K562 (cell line): Measurements from ENCODE around the gene MOK. TPM values are rescaled to one million over a fixed set of nuclear protein-coding genes. Genes with fewer than 3 reads are reported as not detected.

Source experiments
- ARID3A ChIP-seq: IDR thresholded peaks from 2 replicates; pipeline ENCODE4 v1.6.1; 2012; ENCODE audit warnings: low read depth, low read length, improper control_type of control experiment, borderline replicate concordance
- DPF2 ChIP-seq: fragments of 450-650 bp; IDR thresholded peaks from 2 replicates; pipeline ENCODE4 v1.6.1; 2016
- ETV6 ChIP-seq, 3 experiments: fragments of 150-350 bp in 1 of 3; sonication (generic) in 1 of 3; formaldehyde crosslinking in 1 of 3; IDR thresholded peaks; 2 replicates each; pipeline versions ENCODE4 v1.6.1 to v1.8.0; 2014 to 2022; ENCODE audit warnings: borderline replicate concordance in 2 of 3, low read depth in 2 of 3, antibody characterized with exemption in 1 of 3, low read length in 1 of 3, mild to moderate bottlenecking in 1 of 3, missing genetic modification reagents in 1 of 3
- FOXA3 ChIP-seq, 2 experiments: fragments of 450-650 bp in 1 of 2; sonication (generic) in 1 of 2; formaldehyde crosslinking; IDR thresholded peaks in 1 of 2; conservative IDR thresholded peaks in 1 of 2; 2 replicates each; pipeline versions ENCODE4 v1.4.0 to v1.8.0; 2020 to 2022; ENCODE audit warnings: mild to moderate bottlenecking in 2 of 2, missing genetic modification reagents in 1 of 2
- GABPB2 ChIP-seq: fragments of 250-450 bp; sonication (Bioruptor Pico); conservative IDR thresholded peaks from 2 replicates; pipeline ENCODE4 v1.5.1; 2021; ENCODE audit warnings: mild to moderate bottlenecking
- HCFC1 ChIP-seq: IDR thresholded peaks from 2 replicates; pipeline ENCODE4 v1.6.1; 2012; ENCODE audit warnings: low read depth, low read length, improper control_type of control experiment
- L3MBTL2 ChIP-seq: fragments of 450-650 bp; IDR thresholded peaks from 2 replicates; pipeline ENCODE4 v1.6.1; 2016; ENCODE audit warnings: mild to moderate bottlenecking, moderate library complexity
- MED1 ChIP-seq: sonication (generic); formaldehyde crosslinking; IDR thresholded peaks from 2 replicates; pipeline ENCODE4 v1.8.1; 2023; ENCODE audit warnings: missing genetic modification reagents, borderline replicate concordance
- PHF8 ChIP-seq: fragments of 200-600 bp; sonication (generic); IDR thresholded peaks from 2 replicates; pipeline ENCODE4 v1.6.1; 2012; ENCODE audit warnings: mixed run types, mild to moderate bottlenecking, inconsistent platforms, low read length, moderate library complexity, borderline replicate concordance
- PURB ChIP-seq: sonication (generic); formaldehyde crosslinking; IDR thresholded peaks from 2 replicates; pipeline ENCODE4 v1.9.0; 2021; ENCODE audit warnings: low read depth, mild to moderate bottlenecking, missing genetic modification reagents
- RBFOX2 ChIP-seq: fragments of 200-400 bp; formaldehyde crosslinking; IDR thresholded peaks from 2 replicates; pipeline ENCODE4 v1.6.1; 2017; ENCODE audit warnings: low read depth, mild to moderate bottlenecking, low read length, moderate library complexity
- SP1 ChIP-seq: sonication (generic); formaldehyde crosslinking; IDR thresholded peaks from 2 replicates; pipeline ENCODE4 v1.8.1; 2022; ENCODE audit warnings: mild to moderate bottlenecking, missing genetic modification reagents
- SRSF3 ChIP-seq: fragments of 200-400 bp; formaldehyde crosslinking; IDR thresholded peaks from 2 replicates; pipeline ENCODE4 v1.6.1; 2016; ENCODE audit warnings: mild to moderate bottlenecking, low read length, moderate library complexity; ENCODE audit not compliant: insufficient read depth
- TAF7 ChIP-seq: fragments of 450-650 bp; IDR thresholded peaks from 2 replicates; pipeline ENCODE4 v1.6.1; 2016; ENCODE audit warnings: missing genetic modification characterization, missing compliant biosample characterization
- TAF9B ChIP-seq: fragments of 450-650 bp; IDR thresholded peaks from 2 replicates; pipeline ENCODE4 v1.6.1; 2018; ENCODE audit warnings: mild to moderate bottlenecking; ENCODE audit not compliant: partially characterized antibody
- ZBTB17 ChIP-seq: fragments of 450-650 bp; formaldehyde crosslinking; IDR thresholded peaks from 2 replicates; pipeline ENCODE4 v1.4.0; 2020; ENCODE audit warnings: mild to moderate bottlenecking
- ZBTB33 ChIP-seq: sonication (generic); formaldehyde crosslinking; IDR thresholded peaks from 2 replicates; pipeline ENCODE4 v1.8.1; 2023; ENCODE audit warnings: mild to moderate bottlenecking, missing genetic modification reagents
- ZFX ChIP-seq: sonication (generic); formaldehyde crosslinking; IDR thresholded peaks from 2 replicates; pipeline ENCODE4 v1.8.0; 2022; ENCODE audit warnings: mild to moderate bottlenecking, missing genetic modification reagents, moderate library complexity
- ZNF764 ChIP-seq: fragments of 250-450 bp; sonication (Bioruptor Pico); IDR thresholded peaks from 2 replicates; pipeline ENCODE4 v1.4.0; 2020; ENCODE audit warnings: low read depth, mild to moderate bottlenecking, moderate library complexity
- ZNF778 ChIP-seq: fragments of 450-650 bp; formaldehyde crosslinking; IDR thresholded peaks from 2 replicates; pipeline ENCODE4 v1.4.0; 2020; ENCODE audit warnings: mild to moderate bottlenecking, moderate library complexity
- ZSCAN29 ChIP-seq: fragments of 450-650 bp; IDR thresholded peaks from 2 replicates; pipeline ENCODE4 v1.6.1; 2017
- polyA plus RNA-seq, 8 experiments: library from polyadenylated mRNA; depleted of rRNA in 4 of 8; stranded (reverse) in 5 of 8; unstranded in 3 of 8; fragments of >200 nt; fragmentation: Nextera tagmentation in 2 of 8; fragmentation: Illumina TruSeq in 1 of 8; extraction: Ambion mirVana in 2 of 8; extraction: Trizol in 1 of 8; gene quantifications; 2 replicates each; pipeline versions ENCODE4 v1.2.1 to v1.2.3, GENCODE V29; 2011 to 2014; ENCODE audit warnings: inconsistent platforms in 1 of 8, missing spikeins in 1 of 8
- total RNA-seq, 7 experiments: library from RNA; depleted of rRNA in 6 of 7; stranded (reverse); fragments of >200 nt in 6 of 7; fragmentation: Illumina TruSeq in 2 of 7; extraction: Trizol in 2 of 7; gene quantifications; 2 replicates each; pipeline versions ENCODE4 v1.2.1 to v1.2.3, GENCODE V29; 2011 to 2021; ENCODE audit warnings: low replicate concordance in 1 of 7
- TF ChIP-seq, protein P1 (sequence below): fragments of 250-450 bp; sonication (Bioruptor Pico); IDR thresholded peaks from 2 replicates; pipeline ENCODE4 v1.5.0; 2022; ENCODE audit warnings: mild to moderate bottlenecking

Gene MOK
- total and polyA plus RNA-seq, 9 of the 15 experiments (the other 6 are each of a cell fraction or from before 2014, with no cell fraction given), result 1.3 to 8.4 (median 5.3) TPM

DNA sequence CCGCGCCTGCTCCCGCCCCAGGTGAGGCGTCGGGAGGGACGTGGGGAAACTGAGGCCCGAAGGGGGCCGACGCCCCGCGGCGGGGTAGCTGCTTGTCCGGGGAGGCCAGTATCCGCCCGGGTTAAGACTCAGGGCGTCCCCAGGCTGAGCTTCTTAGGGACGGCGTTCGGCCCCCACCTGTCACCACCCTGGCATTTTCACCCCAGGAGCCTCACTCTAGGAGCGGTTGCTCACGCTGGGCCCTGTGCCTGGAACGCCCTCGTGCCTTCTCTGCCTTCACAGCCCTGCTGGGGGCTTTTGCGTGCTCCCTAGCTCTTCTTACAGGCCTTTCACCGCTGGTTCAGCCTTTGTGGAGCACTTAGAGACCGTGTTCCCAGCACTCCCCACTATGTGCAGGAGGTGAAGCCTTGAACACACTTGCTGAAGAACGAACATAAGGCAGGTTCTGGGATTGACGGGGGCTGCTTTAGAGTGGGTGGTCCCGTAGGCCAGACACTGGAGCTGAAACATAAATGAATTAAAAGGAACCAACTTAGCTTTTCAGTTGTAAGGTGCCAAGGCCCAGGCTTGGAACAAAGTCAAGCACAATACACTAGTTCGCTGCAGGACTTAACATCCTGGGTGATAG lies 15.2 kb upstream of the MOK start (continued):
- TF ChIP-seq SRSF3 (no peak), PURB (CRISPR knock-in tag) (no peak), ZNF764 (CRISPR knock-in tag) (no peak), PHF8 (peak; percentile 59; the same call in 1 of the 2 replicates), TAF7 (no peak), ETV6 (IDR thresholded peaks at IDR 0.05; ENCODE audit: borderline replicate concordance in 1 of 2, low read depth in 2 of 2, low read length in 1 of 2) (no peak), ETV6 (CRISPR knock-in tag; IDR thresholded peaks at IDR 0.05; ENCODE audit: borderline replicate concordance) (no peak), ZSCAN29 (no peak), RBFOX2 (0 out of 2 replicates have a peak, but pooled peaks have one; percentile 3), MED1 (CRISPR knock-in tag) (no peak), FOXA3 (CRISPR knock-in tag; conservative IDR thresholded peaks at IDR 0.05 in 1 of 2, IDR thresholded peaks at IDR 0.05 in 1 of 2) (0 out of 4 replicates have a peak, but pooled peaks of 1 of the 2 experiments have one; percentile 31), ZFX (CRISPR knock-in tag) (peak; percentile 69), L3MBTL2 (no peak), ARID3A (no peak), ZBTB17 (CRISPR knock-in tag) (no peak), HCFC1 (no peak), TAF9B (no peak), ZBTB33 (CRISPR knock-in tag) (no peak), DPF2 (no peak), ZNF778 (CRISPR knock-in tag) (no peak), GABPB2 (CRISPR knock-in tag) (no peak), SP1 (CRISPR knock-in tag) (no peak)
- TF ChIP-seq, protein P1, sequence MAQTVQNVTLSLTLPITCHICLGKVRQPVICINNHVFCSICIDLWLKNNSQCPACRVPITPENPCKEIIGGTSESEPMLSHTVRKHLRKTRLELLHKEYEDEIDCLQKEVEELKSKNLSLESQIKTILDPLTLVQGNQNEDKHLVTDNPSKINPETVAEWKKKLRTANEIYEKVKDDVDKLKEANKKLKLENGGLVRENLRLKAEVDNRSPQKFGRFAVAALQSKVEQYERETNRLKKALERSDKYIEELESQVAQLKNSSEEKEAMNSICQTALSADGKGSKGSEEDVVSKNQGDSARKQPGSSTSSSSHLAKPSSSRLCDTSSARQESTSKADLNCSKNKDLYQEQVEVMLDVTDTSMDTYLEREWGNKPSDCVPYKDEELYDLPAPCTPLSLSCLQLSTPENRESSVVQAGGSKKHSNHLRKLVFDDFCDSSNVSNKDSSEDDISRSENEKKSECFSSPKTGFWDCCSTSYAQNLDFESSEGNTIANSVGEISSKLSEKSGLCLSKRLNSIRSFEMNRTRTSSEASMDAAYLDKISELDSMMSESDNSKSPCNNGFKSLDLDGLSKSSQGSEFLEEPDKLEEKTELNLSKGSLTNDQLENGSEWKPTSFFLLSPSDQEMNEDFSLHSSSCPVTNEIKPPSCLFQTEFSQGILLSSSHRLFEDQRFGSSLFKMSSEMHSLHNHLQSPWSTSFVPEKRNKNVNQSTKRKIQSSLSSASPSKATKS (CRISPR knock-in tag), result no peak
